Gastrocnemius medialis (tissue), 4 donors: ENCODE measurements around the gene AP4M1. TPM values are rescaled to one million over a fixed set of nuclear protein-coding genes. Genes with fewer than 3 reads are reported as not detected.

Source experiments
- ATAC-seq, 2 donors: fragments of 150-250 bp; one replicate each; pipeline ENCODE4 v1.9.1; 2016
- DNase-seq, 2 donors: peaks; one replicate each; pipeline ENCODE4 v3.0.0-alpha.2; 2019
- H3K27ac ChIP-seq, 4 donors: fragments of 200-600 bp; sonication (generic); 1 replicate in 1 of 4; 2 replicates in 3 of 4; pipeline ENCODE4 v1.5.1; 2016 to 2018; ENCODE audit warnings: mild to moderate bottlenecking in 2 of 4, moderate library complexity in 1 of 4
- H3K27me3 ChIP-seq, 3 donors: fragments of 200-600 bp; sonication (generic) in 2 of 3; 1 replicate in 1 of 3; 2 replicates in 2 of 3; pipeline versions ENCODE4 v1.5.1 to v1.6.0; 2016 to 2019; ENCODE audit warnings: mild to moderate bottlenecking in 1 of 3, moderate library complexity in 1 of 3
- H3K36me3 ChIP-seq, 2 donors: fragments of 200-600 bp; sonication (generic) in 1 of 2; one replicate each; pipeline ENCODE4 v1.5.1; 2017 to 2018
- H3K4me1 ChIP-seq, 2 donors: fragments of 200-600 bp; sonication (generic) in 1 of 2; one replicate each; pipeline ENCODE4 v1.5.1; 2016 to 2017; ENCODE audit warnings: mild to moderate bottlenecking in 2 of 2
- H3K4me3 ChIP-seq, 4 donors: fragments of 200-600 bp; sonication (generic) in 3 of 4; 1 replicate in 1 of 4; 2 replicates in 3 of 4; pipeline ENCODE4 v1.5.1; 2016 to 2019; ENCODE audit warnings: mild to moderate bottlenecking in 2 of 4
- H3K9me3 ChIP-seq, 3 donors: fragments of 200-600 bp; sonication (generic) in 2 of 3; 1 replicate in 1 of 3; 2 replicates in 2 of 3; pipeline ENCODE4 v1.5.1; 2016 to 2019
- CTCF ChIP-seq, 5 experiments: fragments of 450-650 bp in 3 of 5; fragments of 200-600 bp in 2 of 5; sonication (generic) in 2 of 5; IDR thresholded peaks in 4 of 5; conservative IDR thresholded peaks in 1 of 5; 1 replicate in 4 of 5; 2 replicates in 1 of 5; pipeline ENCODE4 v1.5.1; 2016 to 2019; ENCODE audit warnings: antibody characterized with exemption in 5 of 5, mild to moderate bottlenecking in 3 of 5, moderate library complexity in 3 of 5
- POLR2A ChIP-seq, 2 donors: fragments of 450-650 bp; IDR thresholded peaks; one replicate each; pipeline ENCODE4 v1.6.1; 2017; ENCODE audit warnings: antibody characterized with exemption in 2 of 2, mild to moderate bottlenecking in 2 of 2, moderate library complexity in 2 of 2
- in situ Hi-C, 4 donors: fragments of 200-750 bp; cut with MboI; loops; one replicate each; pipeline versions ENCODE4 v1.15.0 to v1.8.0; 2017; ENCODE audit warnings: low sequenced_read_pairs in 4 of 4
- intact Hi-C: fragments of 100-400 bp; cut with DNase I; formaldehyde crosslinking; loops from one replicate; pipeline ENCODE4 v1.15.1; 2023; ENCODE audit warnings: low total_unique reads
- total RNA-seq, 4 donors: library from RNA; depleted of rRNA; stranded (reverse); fragments of >200 nt; gene quantifications; one replicate each; pipeline versions ENCODE4 v1.1.0 to v1.2.3, GENCODE V29; 2016

Gene AP4M1
- total RNA-seq, 4 donors from 2014 or later, result 7.2 to 13.8 (median 10.8) TPM

GRCh38 chr7:100082978-100083377 lies 18.5 kb upstream of the AP4M1 start:
- DNase-seq (no peak), ATAC-seq (no peak)
- in situ Hi-C loops (no loop called here), intact Hi-C loops (loop anchor here (5.0 kb wide), 1 partner anchor 91 kb away; no protein-coding TSS in a partner anchor)
- Histone ChIP-seq H3K9me3 (no peaks in the 10 kb centered on the region), H3K27ac (peak overlapping the region in 3 of 4 donors; percentile 89 to 96 (median 91)), H3K27me3 (no peaks in the 10 kb centered on the region), H3K4me1 (peaks cover 22 to 25% of the 10 kb centered on the region in 2 donors), H3K36me3 (no peaks in the 10 kb centered on the region), H3K4me3 (peak overlapping the region in 1 of 4 donors; percentile 51)
- TF ChIP-seq CTCF (IDR thresholded peaks at IDR 0.05 in 4 of 5, conservative IDR thresholded peaks at IDR 0.05 in 1 of 5) (no peak), POLR2A (IDR thresholded peaks at IDR 0.05) (no peak)

GRCh38 chr7:100085515-100085914 lies 15.9 kb upstream of the AP4M1 start:
- Histone ChIP-seq H3K27me3 (no peaks in the 10 kb centered on the region), H3K36me3 (peaks cover 0 to 4% of the 10 kb centered on the region in 2 donors), H3K9me3 (no peaks in the 10 kb centered on the region), H3K4me1 (peaks cover 18 to 23% of the 10 kb centered on the region in 2 donors), H3K4me3 (no peak overlapping the region), H3K27ac (no peak overlapping the region)
- DNase-seq (no peak), ATAC-seq (no peak)
- TF ChIP-seq CTCF (IDR thresholded peaks at IDR 0.05 in 4 of 5, conservative IDR thresholded peaks at IDR 0.05 in 1 of 5), result no peak
- no peak for TF ChIP-seq POLR2A (IDR thresholded peaks at IDR 0.05)
- in situ Hi-C loops, result no loop called here
- intact Hi-C loops, result loop anchor here (5.0 kb wide), 1 partner anchor 42 kb away; the partner anchor contains the start of gene MBLAC1

- intact Hi-C loops, result loop anchor here (5.0 kb wide), 1 partner anchor 40 kb away; the partner anchor contains the start of gene MBLAC1
- no peak for ATAC-seq
- H3K4me3 ChIP-seq, result no peak overlapping the region
- in situ Hi-C loops, result no loop called here
- no peak overlapping the region for H3K27ac ChIP-seq
- H3K9me3 ChIP-seq, result no peaks in the 10 kb centered on the region
- TF ChIP-seq CTCF (IDR thresholded peaks at IDR 0.05 in 4 of 5, conservative IDR thresholded peaks at IDR 0.05 in 1 of 5) (no peak), POLR2A (IDR thresholded peaks at IDR 0.05) (no peak)
- no peak for DNase-seq
- peaks cover 13 to 16% of the 10 kb centered on the region in 2 donors for H3K4me1 ChIP-seq
- H3K36me3 ChIP-seq, result peaks cover 0 to 21% of the 10 kb centered on the region in 2 donors
- no peaks in the 10 kb centered on the region for H3K27me3 ChIP-seq
Measured at GRCh38 chr7:100087055-100087750, 14.2 kb upstream of the AP4M1 start.

- no peaks in the 10 kb centered on the region for H3K9me3 ChIP-seq
- no peaks in the 10 kb centered on the region for H3K27me3 ChIP-seq
- intact Hi-C loops, result loop anchor here (1.0 to 5.0 kb wide), 2 partner anchors 13 to 39 kb away; partner anchors contain the start of genes AP4M1, MBLAC1 and MCM7
- no peak for TF ChIP-seq CTCF (IDR thresholded peaks at IDR 0.05 in 4 of 5, conservative IDR thresholded peaks at IDR 0.05 in 1 of 5)
- in situ Hi-C loops, result no loop called here
- ATAC-seq (no peak), DNase-seq (no peak)
- H3K27ac ChIP-seq, result peak overlapping the region; percentile 88 to 97 (median 89)
- H3K36me3 ChIP-seq, result peaks cover 0 to 30% of the 10 kb centered on the region in 2 donors
- H3K4me3 ChIP-seq, result peak overlapping the region; percentile 79 to 90 (median 88)
- peaks cover 13 to 14% of the 10 kb centered on the region in 2 donors for H3K4me1 ChIP-seq
Measured at GRCh38 chr7:100088095-100088620, 13.3 kb upstream of the AP4M1 start.
